Measurements from ENCODE around the gene OR2AT4. TPM values are rescaled to one million over a fixed set of nuclear protein-coding genes. Genes with fewer than 3 reads are reported as not detected.
"Not testable (repeated sequence)": the region's sequence is repeated elsewhere in the genome, so short reads cannot be mapped to it uniquely, and the experiment has no call there.

OR2AT4 gene
- total and polyA plus RNA-seq, 2 donors from 2014 or later = not detected

- Histone ChIP-seq H3K4me1 (ENCODE audit: control insufficient read depth in 2 of 3, insufficient read depth in 2 of 3, low read depth in 1 of 3, low read length in 3 of 3) (no peaks in the 10 kb centered on the region), H3K4me3 (ENCODE audit: low read length in 3 of 3) (no peak overlapping the region), H3K36me3 (ENCODE audit: control insufficient read depth in 2 of 3, insufficient read depth in 3 of 3, low read length in 3 of 3) (no peaks in the 10 kb centered on the region), H3K9ac (ENCODE audit: low read length in 3 of 3) (no peak overlapping the region), H3K27ac (ENCODE audit: low read depth in 2 of 2, low read length in 2 of 2) (no peak overlapping the region), H3K27me3 (ENCODE audit: control insufficient read depth, insufficient read depth, low read length) (no peaks in the 10 kb centered on the region), H3K9me3 (ENCODE audit: control insufficient read depth in 2 of 3, insufficient read depth in 1 of 3, low read length in 3 of 3) (peaks cover 0 to 2% (median 0%) of the 10 kb centered on the region in 3 donors)
- no peak for TF ChIP-seq CTCF (IDR thresholded peaks at IDR 0.05; ENCODE audit: borderline replicate concordance, extremely low read depth, insufficient read depth)
- DNase-seq (no peak), FAIRE-seq (no peak)
- intact Hi-C loops (cut with DNase I) = no loop called here
These were observed 44.2 kb downstream of the OR2AT4 start for GRCh38 chr11:75052457-75052856.

- Histone ChIP-seq H3K36me3 (ENCODE audit: control insufficient read depth in 2 of 3, insufficient read depth in 3 of 3, low read length in 3 of 3) (no peaks in the 10 kb centered on the region), H3K4me1 (ENCODE audit: control insufficient read depth in 2 of 3, insufficient read depth in 2 of 3, low read depth in 1 of 3, low read length in 3 of 3) (no peaks in the 10 kb centered on the region), H3K9ac (ENCODE audit: low read length in 3 of 3) (no peak overlapping the region), H3K9me3 (ENCODE audit: control insufficient read depth in 2 of 3, insufficient read depth in 1 of 3, low read length in 3 of 3) (peaks cover 0 to 2% (median 0%) of the 10 kb centered on the region in 3 donors), H3K27me3 (ENCODE audit: control insufficient read depth, insufficient read depth, low read length) (no peaks in the 10 kb centered on the region), H3K4me3 (ENCODE audit: low read length in 3 of 3) (no peak overlapping the region), H3K27ac (ENCODE audit: low read depth in 2 of 2, low read length in 2 of 2) (no peak overlapping the region)
- DNase-seq (no peak), FAIRE-seq (no peak)
- TF ChIP-seq CTCF (IDR thresholded peaks at IDR 0.05; ENCODE audit: borderline replicate concordance, extremely low read depth, insufficient read depth) = no peak
- intact Hi-C loops (cut with DNase I) = no loop called here
These were observed 45.6 kb downstream of the OR2AT4 start for GRCh38 chr11:75051043-75051442.

GRCh38 chr11:75050516-75050915, 46.2 kb downstream of the OR2AT4 start:
- no peaks in the 10 kb centered on the region for H3K36me3 ChIP-seq (ENCODE audit: control insufficient read depth in 2 of 3, insufficient read depth in 3 of 3, low read length in 3 of 3)
- FAIRE-seq = no peak
- peaks cover 0 to 2% (median 0%) of the 10 kb centered on the region in 3 donors for H3K9me3 ChIP-seq (ENCODE audit: control insufficient read depth in 2 of 3, insufficient read depth in 1 of 3, low read length in 3 of 3)
- DNase-seq = no peak
- H3K9ac ChIP-seq (ENCODE audit: low read length in 3 of 3) = no peak overlapping the region
- no peak overlapping the region for H3K27ac ChIP-seq (ENCODE audit: low read depth in 2 of 2, low read length in 2 of 2)
- no peaks in the 10 kb centered on the region for H3K4me1 ChIP-seq (ENCODE audit: control insufficient read depth in 2 of 3, insufficient read depth in 2 of 3, low read depth in 1 of 3, low read length in 3 of 3)
- H3K27me3 ChIP-seq (ENCODE audit: control insufficient read depth, insufficient read depth, low read length) = no peaks in the 10 kb centered on the region
- no peak overlapping the region for H3K4me3 ChIP-seq (ENCODE audit: low read length in 3 of 3)
- intact Hi-C loops (cut with DNase I) = no loop called here
- no peak for TF ChIP-seq CTCF (IDR thresholded peaks at IDR 0.05; ENCODE audit: borderline replicate concordance, extremely low read depth, insufficient read depth)

- DNase-seq; H3K27me3 ChIP-seq (ENCODE audit: control insufficient read depth, insufficient read depth, low read length); H3K4me1 ChIP-seq (ENCODE audit: control insufficient read depth in 2 of 3, insufficient read depth in 2 of 3, low read depth in 1 of 3, low read length in 3 of 3); H3K9ac ChIP-seq (ENCODE audit: low read length in 3 of 3); H3K4me3 ChIP-seq (ENCODE audit: low read length in 3 of 3); intact Hi-C loops (cut with DNase I); H3K9me3 ChIP-seq (ENCODE audit: control insufficient read depth in 2 of 3, insufficient read depth in 1 of 3, low read length in 3 of 3); H3K36me3 ChIP-seq (ENCODE audit: control insufficient read depth in 2 of 3, insufficient read depth in 3 of 3, low read length in 3 of 3); H3K27ac ChIP-seq (ENCODE audit: low read depth in 2 of 2, low read length in 2 of 2); FAIRE-seq: not testable (repeated sequence)
These were observed 47.0 kb downstream of the OR2AT4 start for GRCh38 chr11:75049501-75050266.

Data from kidney (tissue), 14 donors.